ENCODE results near the gene TLCD1. TPM values are rescaled to one million over a fixed set of nuclear protein-coding genes. Genes with fewer than 3 reads are reported as not detected.

The TLCD1 gene
- total RNA-seq, 1 experiment from 2014 or later = 50.7 TPM

DNA sequence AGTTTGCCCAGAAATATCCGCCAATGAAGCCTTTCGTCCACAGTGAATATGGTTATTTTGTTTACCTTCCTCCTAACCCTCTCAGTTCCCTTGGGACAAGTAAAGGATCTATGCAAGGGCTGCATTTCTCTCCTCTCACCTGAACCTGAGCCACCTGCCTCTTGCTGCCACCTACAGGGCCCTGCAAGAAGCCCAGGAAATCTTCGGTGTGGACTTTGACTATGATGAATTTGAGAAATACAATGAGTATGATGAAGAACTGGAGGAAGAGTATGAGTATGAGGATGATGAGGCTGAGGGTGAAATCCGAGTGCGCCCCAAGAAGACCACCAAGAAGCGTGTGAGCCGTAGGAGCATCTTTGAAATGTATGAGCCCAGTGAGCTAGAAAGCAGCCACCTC is 50.1 kb downstream of the TLCD1 start:
- no peak overlapping the region for H2BK12ac ChIP-seq (ENCODE audit: insufficient read length, low read depth, low read length)
- DNase-seq = no peak
- H3K4me2 ChIP-seq (ENCODE audit: insufficient read depth, insufficient read length, low read length) = no peak overlapping the region
- no peak overlapping the region for H2BK5ac ChIP-seq (ENCODE audit: insufficient read length, low read length)
- no peak overlapping the region for H3K27ac ChIP-seq (ENCODE audit: insufficient read length, low read depth, low read length)
- H3K79me2 ChIP-seq (ENCODE audit: insufficient read depth, low read length) = no peaks in the 10 kb centered on the region
- no peak overlapping the region for H3T11ph ChIP-seq (ENCODE audit: low read length)
- H3K27me3 Mint-ChIP-seq (ENCODE audit: low read depth) = no peaks in the 10 kb centered on the region
- H3K56ac ChIP-seq (ENCODE audit: insufficient read length, low read depth, low read length) = no peak overlapping the region
- TF ChIP-seq, protein P1, sequence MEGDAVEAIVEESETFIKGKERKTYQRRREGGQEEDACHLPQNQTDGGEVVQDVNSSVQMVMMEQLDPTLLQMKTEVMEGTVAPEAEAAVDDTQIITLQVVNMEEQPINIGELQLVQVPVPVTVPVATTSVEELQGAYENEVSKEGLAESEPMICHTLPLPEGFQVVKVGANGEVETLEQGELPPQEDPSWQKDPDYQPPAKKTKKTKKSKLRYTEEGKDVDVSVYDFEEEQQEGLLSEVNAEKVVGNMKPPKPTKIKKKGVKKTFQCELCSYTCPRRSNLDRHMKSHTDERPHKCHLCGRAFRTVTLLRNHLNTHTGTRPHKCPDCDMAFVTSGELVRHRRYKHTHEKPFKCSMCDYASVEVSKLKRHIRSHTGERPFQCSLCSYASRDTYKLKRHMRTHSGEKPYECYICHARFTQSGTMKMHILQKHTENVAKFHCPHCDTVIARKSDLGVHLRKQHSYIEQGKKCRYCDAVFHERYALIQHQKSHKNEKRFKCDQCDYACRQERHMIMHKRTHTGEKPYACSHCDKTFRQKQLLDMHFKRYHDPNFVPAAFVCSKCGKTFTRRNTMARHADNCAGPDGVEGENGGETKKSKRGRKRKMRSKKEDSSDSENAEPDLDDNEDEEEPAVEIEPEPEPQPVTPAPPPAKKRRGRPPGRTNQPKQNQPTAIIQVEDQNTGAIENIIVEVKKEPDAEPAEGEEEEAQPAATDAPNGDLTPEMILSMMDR (conservative IDR thresholded peaks at IDR 0.05) = peak; percentile 55
- no peak overlapping the region for H3K14ac ChIP-seq (ENCODE audit: insufficient read depth, low read length)
- WGBS (ENCODE audit: extremely low coverage, insufficient read length, low lambda C conversion rate) = no CpG with 5 or more reads among the region's 7 CpGs
- H4K91ac ChIP-seq (ENCODE audit: insufficient read length, low read depth, low read length) = no peak overlapping the region
- no peaks in the 10 kb centered on the region for H3K4me1 Mint-ChIP-seq
- H4K20me1 ChIP-seq (ENCODE audit: control insufficient read depth, insufficient read depth, insufficient read length) = no peaks in the 10 kb centered on the region
- no peak overlapping the region for H3K23ac ChIP-seq (ENCODE audit: insufficient read length, low read depth, low read length)
- no peak overlapping the region for H2BK15ac ChIP-seq (ENCODE audit: low read depth, low read length)
- H3K18ac ChIP-seq (ENCODE audit: insufficient read length, low read depth, low read length) = no peak overlapping the region
- H2AFZ ChIP-seq (ENCODE audit: low read length) = no peak overlapping the region
- no peaks in the 10 kb centered on the region for H3K79me1 ChIP-seq (ENCODE audit: insufficient read depth, low read depth, low read length, poor library complexity, severe bottlenecking)
- no peaks in the 10 kb centered on the region for H3K27me3 ChIP-seq (ENCODE audit: insufficient read depth, low read length)
- H3K4me1 ChIP-seq (ENCODE audit: insufficient read depth, low read length) = no peaks in the 10 kb centered on the region
- H3K9ac ChIP-seq (ENCODE audit: extremely low read depth, insufficient read length, low read length) = no peak overlapping the region
- H3K4ac ChIP-seq (ENCODE audit: low read depth, low read length) = no peak overlapping the region
- H3K9me3 Mint-ChIP-seq = no peaks in the 10 kb centered on the region
- H3K36me3 Mint-ChIP-seq (ENCODE audit: insufficient read depth in 1 of 3, low read depth in 3 of 3) = peaks cover 53 to 94% (median 85%) of the 10 kb centered on the region in 3 experiments; a peak in 6 of 7 replicates
- no peaks in the 10 kb centered on the region for H3K23me2 ChIP-seq (ENCODE audit: insufficient read length, low read depth, low read length, poor library complexity, severe bottlenecking)
- H3K9me3 ChIP-seq (ENCODE audit: control insufficient read depth, low read depth, low read length) = no peaks in the 10 kb centered on the region
- no peak overlapping the region for H2AK5ac ChIP-seq (ENCODE audit: insufficient read length, low read length)
- H2BK20ac ChIP-seq (ENCODE audit: low read depth, low read length, poor library complexity, severe bottlenecking) = no peak overlapping the region
- no peak overlapping the region for H4K8ac ChIP-seq (replicated peaks; ENCODE audit: insufficient read length, low read depth, low read length)
- no peak overlapping the region for H3K4me3 Mint-ChIP-seq
- no peak overlapping the region for H2BK120ac ChIP-seq (ENCODE audit: low read depth, low read length, poor library complexity, severe bottlenecking)
- H4K5ac ChIP-seq (ENCODE audit: insufficient read length, low read depth, low read length) = no peak overlapping the region
- H3K27ac Mint-ChIP-seq = no peak overlapping the region; a peak in 1 of 7 replicates

Measured in H9 (cell line).